ENCODE data around the gene DCAF8L2. TPM values are rescaled to one million over a fixed set of nuclear protein-coding genes. Genes with fewer than 3 reads are reported as not detected.

Gene DCAF8L2
- total RNA-seq, 2 donors from 2014 or later = not detected

- H3K4me1 ChIP-seq (ENCODE audit: control insufficient read depth, insufficient read depth, low read length) = no peaks in the 10 kb centered on the region
- H3K9ac ChIP-seq (ENCODE audit: extremely low read depth, low read length, poor library complexity, severe bottlenecking) = no peak overlapping the region
- Mint-ChIP-seq H3K4me3 (no peak overlapping the region), H3K36me3 (ENCODE audit: low read depth) (no peaks in the 10 kb centered on the region), H3K27me3 (ENCODE audit: insufficient read depth) (no peaks in the 10 kb centered on the region), H3K9me3 (peaks cover 12% of the 10 kb centered on the region), H3K27ac (no peak overlapping the region), H3K4me1 (peaks cover 2% of the 10 kb centered on the region)
- H3K4me3 ChIP-seq (ENCODE audit: low read length) = no peak overlapping the region
- H3K27ac ChIP-seq (ENCODE audit: low read depth, low read length) = no peak overlapping the region
- TF ChIP-seq, protein P1, sequence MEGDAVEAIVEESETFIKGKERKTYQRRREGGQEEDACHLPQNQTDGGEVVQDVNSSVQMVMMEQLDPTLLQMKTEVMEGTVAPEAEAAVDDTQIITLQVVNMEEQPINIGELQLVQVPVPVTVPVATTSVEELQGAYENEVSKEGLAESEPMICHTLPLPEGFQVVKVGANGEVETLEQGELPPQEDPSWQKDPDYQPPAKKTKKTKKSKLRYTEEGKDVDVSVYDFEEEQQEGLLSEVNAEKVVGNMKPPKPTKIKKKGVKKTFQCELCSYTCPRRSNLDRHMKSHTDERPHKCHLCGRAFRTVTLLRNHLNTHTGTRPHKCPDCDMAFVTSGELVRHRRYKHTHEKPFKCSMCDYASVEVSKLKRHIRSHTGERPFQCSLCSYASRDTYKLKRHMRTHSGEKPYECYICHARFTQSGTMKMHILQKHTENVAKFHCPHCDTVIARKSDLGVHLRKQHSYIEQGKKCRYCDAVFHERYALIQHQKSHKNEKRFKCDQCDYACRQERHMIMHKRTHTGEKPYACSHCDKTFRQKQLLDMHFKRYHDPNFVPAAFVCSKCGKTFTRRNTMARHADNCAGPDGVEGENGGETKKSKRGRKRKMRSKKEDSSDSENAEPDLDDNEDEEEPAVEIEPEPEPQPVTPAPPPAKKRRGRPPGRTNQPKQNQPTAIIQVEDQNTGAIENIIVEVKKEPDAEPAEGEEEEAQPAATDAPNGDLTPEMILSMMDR (conservative IDR thresholded peaks at IDR 0.05) = peak; percentile 76
- H3K36me3 ChIP-seq (ENCODE audit: control insufficient read depth, insufficient read depth, low read length) = no peaks in the 10 kb centered on the region
- WGBS, 2 experiments (ENCODE audit: insufficient coverage in 1 of 2, insufficient read length in 1 of 2) = no CpG with 5 or more reads among the region's 2 CpGs
- DNase-seq = no peak
- H3K27me3 ChIP-seq (ENCODE audit: control insufficient read depth, insufficient read depth, low read length, poor library complexity, severe bottlenecking) = no peaks in the 10 kb centered on the region
- no peaks in the 10 kb centered on the region for H3K9me3 ChIP-seq (ENCODE audit: control insufficient read depth, low read length)
Observed at GRCh38 chrX:27619975-27620374, 29.8 kb downstream of the DCAF8L2 start.

DNA sequence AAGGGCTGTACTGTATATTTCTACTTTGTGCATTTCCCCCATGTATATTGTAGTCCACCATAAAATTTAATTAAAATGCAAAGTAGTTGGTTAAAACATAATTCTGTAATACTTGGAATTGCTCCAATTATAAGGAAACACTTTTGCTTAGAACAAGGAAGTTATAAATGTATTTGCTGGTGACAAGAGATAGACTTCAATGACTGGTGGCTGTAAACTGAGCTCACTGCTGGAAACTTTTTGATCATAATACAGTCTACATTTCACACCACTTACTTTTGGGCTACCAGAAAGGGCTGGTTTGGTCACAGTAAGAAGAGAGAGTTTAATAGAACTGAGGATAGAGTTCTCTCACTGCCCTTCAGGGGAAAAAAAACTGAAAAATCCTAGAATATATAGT, 32.7 kb downstream of the DCAF8L2 start:
- Mint-ChIP-seq H3K9me3 (peaks cover 24% of the 10 kb centered on the region), H3K27me3 (ENCODE audit: insufficient read depth) (no peaks in the 10 kb centered on the region), H3K36me3 (ENCODE audit: low read depth) (no peaks in the 10 kb centered on the region), H3K27ac (no peak overlapping the region), H3K4me3 (no peak overlapping the region), H3K4me1 (peaks cover 2% of the 10 kb centered on the region)
- TF ChIP-seq, protein P1 (conservative IDR thresholded peaks at IDR 0.05) = no peak
- Histone ChIP-seq H3K36me3 (ENCODE audit: control insufficient read depth, insufficient read depth, low read length) (no peaks in the 10 kb centered on the region), H3K4me3 (ENCODE audit: low read length) (no peak overlapping the region), H3K27me3 (ENCODE audit: control insufficient read depth, insufficient read depth, low read length, poor library complexity, severe bottlenecking) (no peaks in the 10 kb centered on the region), H3K9me3 (ENCODE audit: control insufficient read depth, low read length) (no peaks in the 10 kb centered on the region), H3K4me1 (ENCODE audit: control insufficient read depth, insufficient read depth, low read length) (no peaks in the 10 kb centered on the region), H3K27ac (ENCODE audit: low read depth, low read length) (no peak overlapping the region), H3K9ac (ENCODE audit: extremely low read depth, low read length, poor library complexity, severe bottlenecking) (no peak overlapping the region)
- DNase-seq = no peak

GRCh38 chrX:27626066-27626465, 35.9 kb downstream of the DCAF8L2 start:
- no peaks in the 10 kb centered on the region for H3K27me3 Mint-ChIP-seq (ENCODE audit: insufficient read depth)
- no peak overlapping the region for H3K27ac Mint-ChIP-seq
- H3K36me3 Mint-ChIP-seq (ENCODE audit: low read depth) = no peaks in the 10 kb centered on the region

More at GRCh38 chrX:27626066-27626465, 35.9 kb downstream of the DCAF8L2 start:
- Histone ChIP-seq H3K9me3 (ENCODE audit: control insufficient read depth, low read length) (no peaks in the 10 kb centered on the region), H3K27me3 (ENCODE audit: control insufficient read depth, insufficient read depth, low read length, poor library complexity, severe bottlenecking) (no peaks in the 10 kb centered on the region), H3K4me3 (ENCODE audit: low read length) (no peak overlapping the region), H3K9ac (ENCODE audit: extremely low read depth, low read length, poor library complexity, severe bottlenecking) (no peak overlapping the region), H3K4me1 (ENCODE audit: control insufficient read depth, insufficient read depth, low read length) (no peaks in the 10 kb centered on the region), H3K27ac (ENCODE audit: low read depth, low read length) (no peak overlapping the region), H3K36me3 (ENCODE audit: control insufficient read depth, insufficient read depth, low read length) (no peaks in the 10 kb centered on the region)
- 89% methylated on average over 3 of the region's 3 CpGs; no CpG with 5 or more reads in 1 of the 2 experiments for WGBS, 2 experiments (ENCODE audit: insufficient coverage in 1 of 2, insufficient read length in 1 of 2)
- Mint-ChIP-seq H3K9me3 (peaks cover 37% of the 10 kb centered on the region), H3K4me1 (no peaks in the 10 kb centered on the region), H3K4me3 (no peak overlapping the region)
- DNase-seq = no peak
- TF ChIP-seq, protein P1 (conservative IDR thresholded peaks at IDR 0.05) = no peak
